Ramos (cell line): ENCODE measurements around the gene ZFPL1.

Experiments
- in situ Hi-C: fragments of 300-500 bp; cut with MboI; formaldehyde crosslinking; loops from one replicate; pipeline ENCODE4 v1.14.3; 2022; ENCODE audit warnings: low sequenced_read_pairs; ENCODE audit not compliant: unreplicated experiment

The ZFPL1 gene

DNA sequence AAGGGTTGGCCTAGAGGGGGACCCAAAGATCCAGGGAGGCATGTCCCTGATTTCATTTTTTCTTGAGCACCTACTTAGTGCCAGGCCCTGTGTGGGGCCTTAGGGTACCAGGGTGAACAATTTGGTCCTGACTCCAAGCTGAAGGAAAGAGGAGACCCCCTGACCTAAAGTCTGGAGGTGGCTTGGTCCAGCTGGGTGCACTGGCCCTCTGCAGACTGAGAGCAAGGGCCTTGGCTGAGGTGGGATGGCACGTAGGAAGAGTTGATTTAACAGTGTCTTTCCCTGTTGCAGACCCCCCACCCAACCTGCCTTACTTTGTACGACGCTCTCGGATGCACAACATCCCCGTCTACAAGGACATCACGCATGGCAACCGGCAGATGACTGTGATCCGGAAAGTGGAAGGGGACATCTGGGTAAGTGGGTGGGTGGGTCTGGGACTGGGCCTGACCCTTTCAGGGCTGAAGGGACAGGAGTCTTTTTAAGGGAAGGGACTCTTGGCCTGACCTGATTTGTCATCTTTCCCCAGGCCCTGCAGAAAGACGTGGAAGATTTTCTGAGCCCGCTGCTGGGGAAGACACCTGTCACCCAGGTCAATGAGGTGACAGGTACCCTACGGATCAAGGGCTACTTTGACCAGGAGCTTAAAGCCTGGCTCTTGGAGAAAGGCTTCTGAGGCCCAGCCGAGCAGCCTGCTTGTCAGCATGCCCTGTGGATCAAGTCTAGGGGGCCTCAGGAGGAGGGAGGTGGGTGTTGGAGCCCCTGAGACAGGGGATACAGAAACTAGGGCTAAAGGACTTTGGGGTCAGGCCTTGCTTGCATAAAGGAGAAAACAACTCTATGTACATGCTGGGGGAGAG, 41.4 kb downstream of the ZFPL1 start:
- in situ Hi-C loops, result loop anchor here (25.0 kb wide), 1 partner anchor 888 kb away; the partner anchor contains the start of genes DNAJC4, FKBP2, NUDT22 and PPP1R14B

DNA sequence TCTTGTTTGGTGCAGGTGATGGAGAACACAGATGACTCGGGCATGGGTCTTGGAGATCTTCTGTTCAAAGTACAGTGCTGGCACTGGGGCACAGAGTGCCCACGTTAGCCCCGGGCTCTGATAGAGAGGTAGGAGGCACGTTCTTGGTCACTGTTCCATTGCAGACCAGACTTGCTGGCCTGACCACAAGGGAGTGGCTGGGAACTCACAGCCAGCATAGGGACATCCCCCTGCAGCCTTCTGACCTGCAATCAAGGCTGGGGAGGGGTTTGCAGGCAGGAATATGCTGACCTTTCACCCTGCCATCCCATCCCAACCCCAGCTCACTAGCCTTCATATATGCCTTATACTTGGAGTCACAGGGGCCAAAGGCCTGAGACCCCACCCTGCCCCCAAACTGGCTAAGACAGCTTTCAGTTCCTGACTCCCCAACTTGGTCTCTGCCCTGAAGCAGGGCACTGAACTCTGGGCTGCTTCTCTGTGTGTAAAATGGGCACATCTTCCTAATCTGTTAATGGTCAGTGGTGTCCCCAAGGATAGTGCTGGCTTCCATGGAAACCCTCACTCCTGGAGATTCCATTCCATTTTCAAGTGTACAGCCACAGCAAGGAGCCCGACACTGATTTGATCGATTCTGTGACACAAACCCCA, 42.7 kb downstream of the ZFPL1 start:
- in situ Hi-C loops, result loop anchor here (25.0 kb wide), 1 partner anchor 889 kb away; the partner anchor contains the start of genes DNAJC4, FKBP2, NUDT22 and PPP1R14B

- in situ Hi-C loops, result loop anchor here (25.0 kb wide), 1 partner anchor 890 kb away; the partner anchor contains the start of genes DNAJC4, FKBP2, NUDT22 and PPP1R14B
These were observed 43.6 kb downstream of the ZFPL1 start for GRCh38 chr11:65127473-65128181.

GRCh38 chr11:65128182-65129145, 44.4 kb downstream of the ZFPL1 start:
- in situ Hi-C loops, result loop anchor here (25.0 kb wide), 1 partner anchor 891 kb away; the partner anchor contains the start of genes DNAJC4, FKBP2, NUDT22 and PPP1R14B

GRCh38 chr11:65129649-65130441, 45.8 kb downstream of the ZFPL1 start:
- in situ Hi-C loops, result loop anchor here (25.0 kb wide), 1 partner anchor 893 kb away; the partner anchor contains the start of genes DNAJC4, FKBP2, NUDT22 and PPP1R14B

DNA sequence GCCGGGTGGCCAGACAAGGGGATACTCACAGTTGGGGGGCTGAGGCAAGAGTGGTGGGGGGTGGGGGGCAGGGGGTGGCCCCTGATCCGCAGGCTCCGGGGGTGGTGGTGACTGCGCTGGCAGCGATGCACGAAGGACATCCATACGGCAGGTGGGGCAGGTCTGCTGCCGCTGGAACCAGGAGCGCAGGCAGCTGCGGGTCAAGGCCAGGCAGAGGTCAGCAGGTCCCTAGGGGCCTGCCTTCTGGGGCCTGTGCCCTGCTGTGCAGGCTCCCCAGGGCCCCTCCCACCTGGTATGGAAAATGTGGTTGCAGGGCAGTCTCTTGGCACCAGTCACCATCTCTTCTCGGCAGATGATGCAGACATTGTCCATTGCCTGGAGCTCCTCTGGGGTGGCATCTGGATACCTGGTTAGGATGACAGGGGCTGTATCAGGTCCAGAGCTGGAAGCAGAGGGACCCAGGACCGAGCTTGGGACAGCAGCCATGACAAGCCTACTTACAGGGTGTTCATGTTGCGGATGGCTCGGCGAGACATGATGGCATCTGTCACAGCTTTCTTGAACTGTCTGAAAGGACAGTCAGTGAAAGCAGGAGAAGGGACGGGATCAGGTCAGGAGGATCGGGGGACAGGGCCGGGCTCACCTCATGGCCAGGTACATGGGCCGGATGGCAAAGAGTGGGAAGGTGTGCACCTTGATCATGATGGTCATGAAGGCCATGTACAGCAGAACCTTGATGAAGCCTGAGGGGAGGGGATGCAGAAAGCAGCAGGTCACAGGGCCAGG, 46.8 kb downstream of the ZFPL1 start:
- in situ Hi-C loops, result loop anchor here (25.0 kb wide), 1 partner anchor 894 kb away; the partner anchor contains the start of genes DNAJC4, FKBP2, NUDT22 and PPP1R14B

DNA sequence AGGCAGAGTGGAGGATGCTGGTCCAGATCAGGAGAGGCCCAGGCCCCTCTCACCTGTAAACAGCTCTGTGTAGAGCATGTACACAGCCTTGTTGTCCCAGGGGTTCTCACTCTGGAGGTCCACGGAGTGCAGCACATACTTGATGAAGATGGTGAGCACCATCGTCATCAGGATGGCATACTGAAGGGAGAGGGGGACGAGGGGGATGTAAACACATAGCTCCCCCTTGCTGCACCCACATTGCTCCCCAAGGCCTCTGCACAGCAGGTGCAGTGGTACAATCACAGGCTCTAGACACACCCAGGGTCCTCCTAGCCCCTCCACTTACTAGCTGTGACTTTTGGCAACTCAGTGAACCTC, 47.4 kb downstream of the ZFPL1 start:
- in situ Hi-C loops, result loop anchor here (25.0 kb wide), 1 partner anchor 894 kb away; the partner anchor contains the start of genes DNAJC4, FKBP2, NUDT22 and PPP1R14B

DNA sequence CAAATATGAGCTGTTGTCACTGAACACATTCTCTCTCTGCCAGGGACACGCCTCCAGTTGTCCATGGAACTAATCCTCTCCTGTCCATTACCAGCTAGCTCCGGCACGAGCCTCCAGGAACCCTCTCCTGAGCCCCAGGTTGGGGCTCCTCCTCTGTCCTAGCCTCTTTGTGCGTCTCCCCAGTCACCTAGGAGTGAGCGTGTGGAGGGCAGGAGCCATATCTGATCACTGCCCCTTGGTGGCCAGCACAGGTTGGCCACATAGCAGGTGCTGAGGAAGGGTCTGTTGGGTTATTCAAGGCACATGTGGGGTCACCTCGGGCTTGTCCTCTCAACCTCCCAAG, 47.8 kb downstream of the ZFPL1 start:
- in situ Hi-C loops, result loop anchor here (25.0 kb wide), 1 partner anchor 895 kb away; the partner anchor contains the start of genes DNAJC4, FKBP2, NUDT22 and PPP1R14B

GRCh38 chr11:65132238-65132987, 48.4 kb downstream of the ZFPL1 start:
- in situ Hi-C loops, result loop anchor here (25.0 kb wide), 1 partner anchor 895 kb away; the partner anchor contains the start of genes DNAJC4, FKBP2, NUDT22 and PPP1R14B

DNA sequence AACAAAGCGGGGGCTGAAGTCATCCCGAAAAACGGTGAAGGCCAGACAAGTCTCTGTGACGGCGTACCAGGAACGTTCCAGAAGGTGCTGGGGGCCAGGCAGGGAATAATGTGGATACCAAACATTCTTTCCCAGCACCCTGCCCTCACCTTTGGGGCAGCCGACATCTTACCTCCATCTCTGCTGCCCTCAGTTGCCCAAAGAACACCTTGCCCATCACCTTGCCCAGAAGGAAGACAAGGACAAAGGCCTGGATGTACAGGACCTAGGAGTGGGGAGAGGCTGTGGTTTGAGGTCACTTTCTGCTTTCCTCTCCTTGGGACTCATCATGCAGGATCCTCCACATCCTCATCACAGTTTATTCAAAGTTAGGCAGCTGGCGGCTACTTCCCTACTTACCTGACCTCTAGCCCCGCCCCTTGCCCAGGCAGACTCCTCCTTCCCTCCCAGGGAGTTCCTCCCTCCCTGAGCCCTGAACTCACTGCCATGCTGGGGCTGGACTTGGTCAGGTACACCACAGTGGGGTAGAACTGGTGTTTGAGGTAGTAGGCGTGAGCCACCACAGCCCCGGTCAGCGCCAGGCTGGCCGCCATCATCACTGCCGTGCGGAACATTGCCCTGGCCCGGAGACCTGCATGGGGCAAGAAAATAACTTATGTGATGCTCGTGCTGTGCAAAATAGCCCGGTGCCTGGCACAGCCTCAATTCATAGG, 49.1 kb downstream of the ZFPL1 start:
- in situ Hi-C loops, result loop anchor here (25.0 kb wide), 1 partner anchor 896 kb away; the partner anchor contains the start of genes DNAJC4, FKBP2, NUDT22 and PPP1R14B

- in situ Hi-C loops, result loop anchor here (25.0 kb wide), 1 partner anchor 896 kb away; the partner anchor contains the start of genes DNAJC4, FKBP2, NUDT22 and PPP1R14B
These were observed 49.7 kb downstream of the ZFPL1 start for GRCh38 chr11:65133724-65134123.

DNA sequence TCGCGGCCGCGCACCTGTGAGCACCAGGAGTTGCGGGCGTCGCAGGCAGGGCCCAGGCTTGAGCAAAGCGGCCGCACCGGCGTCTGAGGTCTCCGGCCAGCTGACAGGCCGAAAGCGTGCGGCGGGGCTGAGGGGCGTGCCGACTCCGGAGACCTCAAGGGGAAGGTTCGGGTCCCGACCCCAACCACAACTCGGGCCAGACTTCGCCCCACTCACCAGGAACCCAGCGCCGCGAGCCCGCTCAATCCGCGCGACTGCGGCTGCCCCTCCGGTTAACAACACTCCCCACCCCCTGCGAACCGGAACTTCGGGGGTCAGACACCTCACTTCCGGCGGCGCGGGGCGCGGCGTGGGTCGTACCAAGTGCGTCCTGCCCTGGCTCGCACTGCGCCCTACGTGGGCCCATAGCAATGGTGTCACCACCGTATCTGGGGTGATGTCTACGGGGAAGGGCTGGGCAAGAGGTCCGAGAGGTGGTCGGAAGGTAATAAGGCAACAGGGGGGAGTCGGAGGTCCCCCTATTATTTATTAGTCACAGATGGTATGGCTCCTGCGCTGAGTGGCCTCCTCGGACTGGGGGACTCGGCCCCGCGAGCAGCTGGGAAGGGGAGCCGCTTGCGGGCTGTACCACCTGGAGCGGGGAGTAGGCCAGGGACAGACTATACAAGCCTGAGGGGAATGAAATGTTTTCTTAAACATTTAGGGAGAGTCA, 50.4 kb downstream of the ZFPL1 start, which contains the start of gene SYVN1:
SYVN1 (minus strand) TSS at position 280 of the 712 bp plus-strand sequence. CDS start 918 bp downstream, outside the sequence.
- in situ Hi-C loops, result loop anchor here (25.0 kb wide), 1 partner anchor 897 kb away; the partner anchor contains the start of genes DNAJC4, FKBP2, NUDT22 and PPP1R14B

DNA sequence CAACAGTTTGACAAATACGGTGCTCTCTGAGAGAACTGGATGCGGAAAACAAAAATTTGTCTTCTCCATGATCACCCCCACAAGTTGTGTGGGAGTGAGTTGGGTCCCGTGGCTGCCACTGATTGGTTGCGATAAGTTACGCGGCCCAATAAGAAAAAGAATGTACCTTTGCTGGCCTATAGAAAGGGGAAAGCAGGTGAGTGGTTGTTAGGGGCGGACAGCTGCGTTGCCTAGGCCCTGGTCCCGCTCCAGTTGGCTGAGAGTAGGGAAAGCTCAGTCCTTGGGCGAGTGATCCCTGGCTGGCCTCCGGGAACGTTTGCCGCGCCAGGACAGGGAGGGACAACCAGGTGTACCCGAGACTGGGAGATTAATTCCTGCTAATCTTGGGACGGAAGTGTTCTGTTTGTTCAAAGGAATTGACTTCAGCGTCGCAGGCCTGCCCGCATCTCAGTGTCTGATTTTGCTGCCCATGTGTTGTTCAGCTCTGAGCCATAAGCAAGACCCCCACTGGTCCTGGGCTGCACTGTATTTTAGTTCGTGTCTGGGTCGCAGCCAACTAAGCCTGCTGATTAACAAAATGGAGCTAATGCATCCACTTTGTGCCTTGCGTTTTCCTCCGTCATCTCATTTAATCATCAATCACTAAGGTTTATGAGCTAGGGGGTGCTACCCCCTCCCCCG, 51.1 kb downstream of the ZFPL1 start:
- in situ Hi-C loops, result loop anchor here (25.0 kb wide), 1 partner anchor 898 kb away; the partner anchor contains the start of genes DNAJC4, FKBP2, NUDT22 and PPP1R14B

DNA sequence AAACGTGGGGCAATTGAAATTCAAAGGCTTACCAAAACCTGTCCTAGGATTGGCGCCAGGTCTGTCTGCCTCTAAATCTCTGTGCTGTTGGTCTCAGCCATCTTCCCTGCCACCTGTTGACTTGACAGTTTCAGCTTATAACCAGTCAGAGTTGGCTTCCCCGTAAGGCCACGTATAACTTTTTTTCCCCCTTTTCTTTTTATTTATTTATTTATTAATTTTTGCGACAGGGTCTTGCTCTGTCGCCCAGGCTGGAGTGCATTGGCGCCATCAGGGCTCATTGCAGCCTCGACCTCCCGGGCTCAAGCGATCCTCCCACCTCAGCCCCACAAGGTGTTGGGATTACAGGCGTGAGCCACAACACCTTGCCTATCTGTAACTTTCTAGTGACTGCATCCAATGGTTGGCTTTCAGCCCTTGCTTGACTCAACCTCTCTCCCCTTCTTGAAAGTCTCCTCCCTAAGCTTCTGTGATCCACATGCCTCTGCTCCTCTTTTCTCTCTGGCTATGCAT, 51.7 kb downstream of the ZFPL1 start:
- in situ Hi-C loops, result loop anchor here (25.0 kb wide), 1 partner anchor 898 kb away; the partner anchor contains the start of genes DNAJC4, FKBP2, NUDT22 and PPP1R14B
